HG03045 (cell line): ENCODE results near the gene VAPA.
A peak's percentile ranks its signal among the peaks of the same experiment; 100 is the strongest.

Experiments used
- ATAC-seq: cut with Tn5 transposase; IDR thresholded peaks from one replicate; pipeline ENCODE4 v1.9.1; 2021; ENCODE audit warnings: mild to moderate bottlenecking, moderate library complexity; ENCODE audit not compliant: unreplicated experiment

The VAPA gene

GRCh38 chr18:9913526-9914333, at the start of gene VAPA:
Gene VAPA (plus strand): TSS chr18:9914016. CDS start chr18:9914257, 241 bp downstream.
- peak; percentile 83 for ATAC-seq

GRCh38 chr18:9865764-9866490, 47.9 kb upstream of the VAPA start:
- ATAC-seq, result no peak

- no peak for ATAC-seq
These were observed 47.2 kb upstream of the VAPA start for GRCh38 chr18:9866627-9867026.

GRCh38 chr18:9867071-9867594, 46.7 kb upstream of the VAPA start:
- no peak for ATAC-seq

- ATAC-seq, result no peak
These were observed 44.7 kb upstream of the VAPA start for GRCh38 chr18:9868857-9869714.

- no peak for ATAC-seq
These were observed 43.9 kb upstream of the VAPA start for GRCh38 chr18:9869715-9870430.

- no peak for ATAC-seq
These were observed 43.3 kb upstream of the VAPA start for GRCh38 chr18:9870431-9871008.

- ATAC-seq, result no peak
These were observed 42.5 kb upstream of the VAPA start for GRCh38 chr18:9871244-9871746.

- no peak for ATAC-seq
These were observed 41.0 kb upstream of the VAPA start for GRCh38 chr18:9872823-9873222.

- ATAC-seq, result no peak
These were observed 39.1 kb upstream of the VAPA start for GRCh38 chr18:9874728-9875127.

GRCh38 chr18:9876212-9876866, 37.5 kb upstream of the VAPA start:
- ATAC-seq, result no peak

- ATAC-seq, result no peak
These were observed 36.8 kb upstream of the VAPA start for GRCh38 chr18:9876867-9877654.

GRCh38 chr18:9877655-9878014, 36.2 kb upstream of the VAPA start:
- no peak for ATAC-seq

GRCh38 chr18:9878095-9878494, 35.7 kb upstream of the VAPA start:
- no peak for ATAC-seq

- no peak for ATAC-seq
These were observed 35.0 kb upstream of the VAPA start for GRCh38 chr18:9878783-9879242.

GRCh38 chr18:9884090-9884489, 29.7 kb upstream of the VAPA start:
- no peak for ATAC-seq

- ATAC-seq, result no peak
These were observed 29.2 kb upstream of the VAPA start for GRCh38 chr18:9884532-9885140.
